Stimulated activated naive CD8-positive, alpha-beta T cell treated with anti-CD3 and anti-CD28 coated beads, Interleukin-15, Interleukin-2, amounts not matched to agents 100 U/mL and 50 U/mL, for 24 hours (primary cell): Measurements from ENCODE around the gene TMBIM1.

Source experiments
- ATAC-seq: fragments of 150-1000 bp; cut with Tn5 transposase; one replicate; pipeline ENCODE4 v1.10.0; 2021
- DNase-seq: peaks from one replicate; pipeline ENCODE4 v3.0.0; 2021

The TMBIM1 gene

GRCh38 chr2:218256612-218257350 lies 35.5 kb downstream of the TMBIM1 start:
- DNase-seq (no peak), ATAC-seq (no peak)

DNA sequence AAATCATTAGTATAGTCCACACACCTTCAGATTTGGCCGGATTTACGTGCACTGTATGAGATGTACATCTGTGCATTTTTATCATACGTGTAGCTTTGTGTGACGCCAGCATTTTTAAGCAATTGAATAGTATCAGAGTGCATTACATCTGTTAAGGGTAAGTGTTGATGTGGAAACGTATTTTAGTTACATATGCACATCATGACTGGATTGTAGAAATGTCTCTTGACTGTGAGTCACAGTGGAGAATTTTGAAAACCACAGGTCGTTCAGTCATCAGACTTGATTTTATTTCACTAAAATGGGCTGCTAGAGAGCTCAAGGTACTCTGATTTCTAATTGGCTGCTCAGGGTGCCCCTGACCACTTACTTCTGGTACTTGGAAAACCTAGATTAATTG lies 36.9 kb downstream of the TMBIM1 start:
- DNase-seq (no peak), ATAC-seq (peak; percentile 35)

DNA sequence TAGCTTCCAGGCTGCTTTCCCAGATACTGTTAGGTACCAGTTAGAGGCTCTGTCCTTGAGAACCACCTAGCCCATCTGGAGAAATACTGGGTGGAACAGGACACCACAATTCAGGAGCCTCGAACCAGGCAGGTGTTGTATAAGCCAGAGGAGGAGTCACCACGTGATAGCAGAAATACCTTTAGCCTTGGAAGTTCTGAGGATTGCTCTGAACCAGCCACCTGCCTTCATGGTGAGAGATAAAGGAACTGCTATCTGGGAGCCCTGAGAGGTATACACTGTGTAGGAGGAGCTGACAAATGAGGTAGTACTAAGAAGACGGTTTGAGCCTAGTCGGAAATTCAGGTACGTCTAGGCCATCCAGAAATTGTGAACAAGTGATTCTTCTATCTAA lies 39.1 kb downstream of the TMBIM1 start:
- no peak for ATAC-seq
- DNase-seq, result no peak

DNA sequence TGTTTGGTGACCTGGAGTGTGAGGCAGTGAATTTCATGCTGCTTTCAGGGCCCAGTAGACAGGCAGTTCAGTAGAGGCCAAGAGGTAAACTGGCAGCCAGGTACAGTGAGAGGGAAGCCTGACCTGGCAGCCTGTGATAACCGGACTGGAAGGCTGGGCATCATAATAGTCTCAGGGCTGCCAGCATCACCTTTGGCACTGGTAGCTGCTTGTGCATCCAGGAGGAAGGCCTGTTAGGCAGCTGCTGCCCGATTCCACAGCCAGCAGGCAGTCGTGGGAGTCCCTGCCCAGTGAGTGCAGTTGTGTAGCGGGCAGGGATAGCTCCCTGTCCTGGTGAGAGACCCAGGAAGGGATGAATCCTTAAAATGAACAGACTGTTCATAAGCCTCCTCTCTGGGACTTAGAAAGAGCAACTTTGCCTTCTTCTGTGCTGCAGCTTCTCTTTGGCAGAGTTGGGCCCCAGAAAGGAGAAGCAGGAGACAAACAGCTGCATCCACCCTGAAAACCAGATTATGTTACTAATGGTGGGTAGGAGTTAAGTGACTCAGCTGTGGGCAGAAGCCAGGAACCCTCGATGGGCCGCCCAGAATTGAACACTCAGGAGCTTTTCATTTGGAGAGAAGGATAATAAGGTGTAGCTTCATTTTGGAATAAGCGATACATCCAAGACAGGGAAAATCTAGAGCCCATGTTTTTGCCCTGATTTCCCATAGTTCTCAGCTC lies 39.6 kb downstream of the TMBIM1 start:
- DNase-seq, result no peak
- peak; percentile 23 for ATAC-seq

- no peak for ATAC-seq
Observed at GRCh38 chr2:218249691-218250090, 42.6 kb downstream of the TMBIM1 start.

DNA sequence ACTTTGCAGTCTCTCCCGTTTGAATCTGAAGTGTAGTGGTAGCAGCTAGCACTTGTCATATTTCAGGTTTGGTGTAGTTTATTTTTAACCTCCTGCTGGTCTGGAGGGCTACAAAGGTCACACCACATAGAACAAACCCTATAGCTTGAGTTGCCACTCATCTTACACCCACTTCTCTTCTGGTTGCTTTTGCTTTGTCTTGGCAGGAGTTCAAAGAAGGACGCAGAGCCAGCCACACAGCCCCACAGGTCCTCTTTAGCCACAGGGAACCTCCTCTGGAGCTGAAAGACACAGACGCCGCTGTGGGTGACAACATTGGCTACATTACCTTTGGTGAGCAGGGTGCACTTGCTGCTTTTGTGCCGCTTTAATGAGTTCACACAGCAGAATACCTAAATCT lies 47.1 kb downstream of the TMBIM1 start:
- DNase-seq (peak; percentile 28), ATAC-seq (peak; percentile 91)

More at GRCh38 chr2:218249691-218250090, 42.6 kb downstream of the TMBIM1 start:
- no peak for DNase-seq

- no peak for ATAC-seq
Observed at GRCh38 chr2:218244665-218245064, 47.6 kb downstream of the TMBIM1 start.

GRCh38 chr2:218244204-218244603 lies 48.1 kb downstream of the TMBIM1 start:
- ATAC-seq (no peak), DNase-seq (no peak)

More at GRCh38 chr2:218244665-218245064, 47.6 kb downstream of the TMBIM1 start:
- DNase-seq, result no peak

GRCh38 chr2:218238887-218239286 lies 53.4 kb downstream of the TMBIM1 start:
- no peak for DNase-seq

GRCh38 chr2:218236829-218237228 lies 55.5 kb downstream of the TMBIM1 start:
- ATAC-seq, result no peak

More at GRCh38 chr2:218238887-218239286, 53.4 kb downstream of the TMBIM1 start:
- no peak for ATAC-seq

DNA sequence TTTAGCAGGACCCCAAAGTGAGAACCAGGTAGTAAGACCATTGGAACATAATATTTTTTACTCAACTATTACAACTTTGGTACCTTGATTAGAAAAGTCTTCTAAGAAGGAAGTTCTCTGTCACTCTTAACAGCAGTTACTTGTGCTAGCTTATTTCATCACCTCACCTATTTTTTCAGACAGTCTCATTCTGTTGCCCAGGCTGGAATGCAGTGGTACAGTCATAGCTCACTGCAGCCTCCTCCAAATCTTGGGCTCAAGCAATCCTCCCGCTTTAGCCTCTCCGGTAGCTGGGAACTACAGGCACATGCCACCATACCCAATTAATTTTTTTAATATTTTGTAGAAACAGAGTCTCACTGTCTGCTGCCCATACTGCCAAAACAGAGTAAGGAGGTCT lies 57.3 kb downstream of the TMBIM1 start:
- DNase-seq (no peak), ATAC-seq (no peak)

More at GRCh38 chr2:218236829-218237228, 55.5 kb downstream of the TMBIM1 start:
- DNase-seq, result no peak

GRCh38 chr2:218234521-218234920 lies 57.8 kb downstream of the TMBIM1 start:
- ATAC-seq (no peak), DNase-seq (no peak)

DNA sequence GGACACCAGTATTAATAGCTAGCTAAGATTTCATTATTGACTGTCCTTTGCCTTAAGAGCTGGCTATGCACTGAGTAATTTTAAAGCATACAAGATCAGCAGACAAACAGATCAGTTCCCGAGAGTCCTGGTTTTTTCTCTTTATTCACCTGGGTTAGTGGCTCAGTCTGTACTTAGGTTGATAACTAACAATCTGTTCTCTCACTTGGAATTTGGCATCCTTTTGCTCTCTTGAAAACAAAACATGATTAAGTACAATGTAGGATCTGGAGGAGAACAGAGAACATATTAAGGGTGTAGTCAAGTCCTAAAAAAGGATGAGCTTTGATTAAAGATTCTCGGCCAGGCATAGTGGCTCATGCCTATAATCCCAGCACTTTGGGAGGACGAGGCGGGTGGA lies 58.8 kb downstream of the TMBIM1 start:
- ATAC-seq (no peak), DNase-seq (no peak)

DNA sequence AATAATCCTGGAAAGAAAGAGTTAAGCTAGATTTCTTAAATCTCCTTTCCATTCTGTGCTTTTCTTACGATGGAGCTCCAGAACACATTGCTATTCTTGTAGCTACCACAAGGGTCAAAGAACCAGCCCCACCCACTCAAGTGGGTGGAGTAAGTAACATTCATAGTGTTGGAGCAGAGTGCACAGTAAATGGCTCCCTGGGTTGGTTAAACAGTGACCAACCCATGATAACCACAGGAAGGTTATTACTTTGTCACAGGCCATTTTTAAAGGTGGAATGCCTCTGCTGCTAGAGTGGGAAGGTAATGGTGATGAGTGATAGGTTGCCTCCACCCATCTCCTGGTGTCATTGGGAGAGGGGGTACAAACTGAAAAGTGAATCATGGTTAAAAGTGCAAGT lies 61.4 kb downstream of the TMBIM1 start:
- DNase-seq (peak; percentile 29), ATAC-seq (peak; percentile 92)

GRCh38 chr2:218229851-218230250 lies 62.5 kb downstream of the TMBIM1 start:
- DNase-seq, result peak; percentile 26
- no peak for ATAC-seq

GRCh38 chr2:218229239-218229638 lies 63.1 kb downstream of the TMBIM1 start:
- ATAC-seq (peak; percentile 87), DNase-seq (peak; percentile 27)

GRCh38 chr2:218228366-218229090 lies 63.8 kb downstream of the TMBIM1 start:
- no peak for ATAC-seq
- DNase-seq, result no peak

DNA sequence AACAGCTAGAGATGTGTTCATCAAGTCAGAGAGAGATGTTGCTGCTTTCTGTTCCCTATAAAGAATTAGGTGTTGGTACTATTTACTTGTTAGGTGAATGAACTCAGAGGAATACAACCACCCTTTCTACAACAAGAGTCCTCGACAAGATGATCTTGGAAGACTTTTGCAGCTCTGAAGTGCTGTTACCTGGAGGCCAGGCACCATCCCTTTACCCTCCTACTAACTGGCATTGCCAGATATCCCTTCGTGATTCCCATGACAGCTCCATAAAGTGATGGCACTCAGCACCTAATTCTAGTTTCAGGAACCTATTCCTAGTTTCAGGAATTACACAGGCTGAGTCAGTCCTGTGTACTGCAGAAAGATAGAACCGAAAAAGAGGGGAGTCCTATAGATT lies 65.4 kb downstream of the TMBIM1 start:
- no peak for ATAC-seq
- DNase-seq, result no peak
